H9 (cell line): Measurements from ENCODE around the gene NT5DC2. TPM values are rescaled to one million over a fixed set of nuclear protein-coding genes. Genes with fewer than 3 reads are reported as not detected.

ENCODE experiments used
- DNase-seq: peaks from one replicate; pipeline ENCODE4 v3.0.0-alpha.2; 2017
- H2AFZ ChIP-seq: one replicate; pipeline ENCODE4 v1.6.1; 2013; ENCODE audit warnings: mild to moderate bottlenecking, low read length, control low read depth, moderate library complexity
- H2AK5ac ChIP-seq: 2 replicates; pipeline ENCODE4 v1.6.1; 2013; ENCODE audit warnings: low read length, control low read depth, mixed read lengths; ENCODE audit not compliant: insufficient read length
- H2BK120ac ChIP-seq: one replicate; pipeline ENCODE4 v1.6.1; 2013; ENCODE audit warnings: low read depth, mild to moderate bottlenecking, low read length, control low read depth, inconsistent platforms; ENCODE audit not compliant: poor library complexity, severe bottlenecking
- H2BK12ac ChIP-seq: 2 replicates; pipeline ENCODE4 v1.6.1; 2013; ENCODE audit warnings: low read length, control low read depth, mixed read lengths, low read depth; ENCODE audit not compliant: insufficient read length
- H2BK15ac ChIP-seq: 2 replicates; pipeline ENCODE4 v1.6.1; 2013; ENCODE audit warnings: low read depth, low read length, control low read depth
- H2BK20ac ChIP-seq: one replicate; pipeline ENCODE4 v1.6.1; 2013; ENCODE audit warnings: low read depth, mild to moderate bottlenecking, low read length, control low read depth, inconsistent platforms; ENCODE audit not compliant: poor library complexity, severe bottlenecking
- H2BK5ac ChIP-seq: 2 replicates; pipeline ENCODE4 v1.6.1; 2013; ENCODE audit warnings: low read length, control low read depth, mixed read lengths; ENCODE audit not compliant: insufficient read length
- H3K14ac ChIP-seq: 2 replicates; pipeline ENCODE4 v1.6.1; 2013; ENCODE audit warnings: low read length, control low read depth; ENCODE audit not compliant: insufficient read depth
- H3K18ac ChIP-seq: 2 replicates; pipeline ENCODE4 v1.6.1; 2013; ENCODE audit warnings: low read depth, mild to moderate bottlenecking, mixed read lengths, low read length, control low read depth; ENCODE audit not compliant: insufficient read length
- H3K23ac ChIP-seq: 2 replicates; pipeline ENCODE4 v1.6.1; 2013; ENCODE audit warnings: low read length, control low read depth, mixed read lengths, low read depth; ENCODE audit not compliant: insufficient read length
- H3K23me2 ChIP-seq: 2 replicates; pipeline ENCODE4 v1.6.1; 2013; ENCODE audit warnings: low read depth, mild to moderate bottlenecking, mixed read lengths, low read length, control low read depth; ENCODE audit not compliant: insufficient read length, poor library complexity, severe bottlenecking
- H3K27ac ChIP-seq: 2 replicates; pipeline ENCODE4 v1.5.1; 2013; ENCODE audit warnings: low read length, control low read depth, mixed read lengths, low read depth; ENCODE audit not compliant: insufficient read length
- H3K27me3 ChIP-seq: 2 replicates; pipeline ENCODE4 v1.6.1; 2013; ENCODE audit warnings: low read length, control low read depth, inconsistent platforms; ENCODE audit not compliant: insufficient read depth
- H3K4ac ChIP-seq: 2 replicates; pipeline ENCODE4 v1.6.1; 2013; ENCODE audit warnings: low read depth, mild to moderate bottlenecking, control low read depth, inconsistent platforms, low read length, moderate library complexity
- H3K4me1 ChIP-seq: 2 replicates; pipeline ENCODE4 v1.6.1; 2013; ENCODE audit warnings: low read length, control low read depth, inconsistent platforms; ENCODE audit not compliant: insufficient read depth
- H3K4me2 ChIP-seq: 2 replicates; pipeline ENCODE4 v1.6.1; 2013; ENCODE audit warnings: low read length, control low read depth, mixed read lengths; ENCODE audit not compliant: insufficient read length, insufficient read depth
- H3K56ac ChIP-seq: 2 replicates; pipeline ENCODE4 v1.6.1; 2013; ENCODE audit warnings: low read depth, mild to moderate bottlenecking, mixed read lengths, low read length, control low read depth; ENCODE audit not compliant: insufficient read length
- H3K79me1 ChIP-seq: 2 replicates; pipeline ENCODE4 v1.6.1; 2013; ENCODE audit warnings: low read depth, mild to moderate bottlenecking, moderate library complexity, low read length, control low read depth, inconsistent platforms; ENCODE audit not compliant: insufficient read depth, poor library complexity, severe bottlenecking
- H3K79me2 ChIP-seq: 2 replicates; pipeline ENCODE4 v1.6.1; 2013; ENCODE audit warnings: low read length, control low read depth, inconsistent platforms; ENCODE audit not compliant: insufficient read depth
- H3K9ac ChIP-seq: 2 replicates; pipeline ENCODE4 v1.6.1; 2013; ENCODE audit warnings: low read length, control low read depth, mixed read lengths; ENCODE audit not compliant: insufficient read length; ENCODE audit errors: extremely low read depth
- H3K9me3 ChIP-seq: one replicate; pipeline ENCODE4 v1.6.1; 2013; ENCODE audit warnings: low read depth, low read length, inconsistent platforms; ENCODE audit not compliant: control insufficient read depth
- H3T11ph ChIP-seq: one replicate; pipeline ENCODE4 v1.6.1; 2013; ENCODE audit warnings: mild to moderate bottlenecking, low read length, control low read depth, inconsistent platforms
- H4K20me1 ChIP-seq: one replicate; pipeline ENCODE4 v1.6.1; 2013; ENCODE audit not compliant: control insufficient read depth, insufficient read length, insufficient read depth
- H4K5ac ChIP-seq: 2 replicates; pipeline ENCODE4 v1.6.1; 2013; ENCODE audit warnings: low read depth, mild to moderate bottlenecking, mixed read lengths, low read length, control low read depth; ENCODE audit not compliant: insufficient read length
- H4K8ac ChIP-seq: replicated peaks from 2 replicates; pipeline ENCODE4 v1.6.1; 2013; ENCODE audit warnings: low read length, control low read depth, mixed read lengths, low read depth; ENCODE audit not compliant: insufficient read length
- H4K91ac ChIP-seq: 2 replicates; pipeline ENCODE4 v1.6.1; 2013; ENCODE audit warnings: low read depth, mild to moderate bottlenecking, moderate library complexity, mixed read lengths, low read length, control low read depth; ENCODE audit not compliant: insufficient read length
- H3K27ac Mint-ChIP-seq, 3 experiments: 2 replicates in 2 of 3; 3 replicates in 1 of 3; pipeline ENCODE4 v1.8.0; 2020 to 2021; ENCODE audit warnings: mixed read lengths in 3 of 3, mild to moderate bottlenecking in 1 of 3, moderate library complexity in 1 of 3
- H3K27me3 Mint-ChIP-seq: 2 replicates; pipeline ENCODE4 v1.8.0; 2021; ENCODE audit warnings: low read depth, mild to moderate bottlenecking, moderate library complexity, mixed read lengths
- H3K36me3 Mint-ChIP-seq, 3 experiments: 2 replicates in 2 of 3; 3 replicates in 1 of 3; pipeline ENCODE4 v1.8.0; 2020 to 2021; ENCODE audit warnings: low read depth in 3 of 3, mixed read lengths in 3 of 3; ENCODE audit not compliant: insufficient read depth in 1 of 3
- H3K4me1 Mint-ChIP-seq, 2 experiments: 2 replicates each; pipeline ENCODE4 v1.8.0; 2020; ENCODE audit warnings: mixed read lengths in 2 of 2
- H3K4me3 Mint-ChIP-seq, 2 experiments: 2 replicates in 1 of 2; 3 replicates in 1 of 2; pipeline ENCODE4 v1.8.0; 2020 to 2021; ENCODE audit warnings: mild to moderate bottlenecking in 2 of 2, mixed read lengths in 2 of 2, moderate library complexity in 1 of 2
- H3K9me3 Mint-ChIP-seq, 2 experiments: 2 replicates in 1 of 2; 3 replicates in 1 of 2; pipeline ENCODE4 v1.8.0; 2020; ENCODE audit warnings: mild to moderate bottlenecking in 2 of 2, mixed read lengths in 2 of 2, moderate library complexity in 1 of 2
- WGBS: extraction: QIAGEN DNeasy Blood & Tissue Kit; methylation state at CpG from one replicate; pipeline ENCODE4 v1.1.7; 2013; ENCODE audit warnings: missing lambda C conversion rate, low lambda C conversion rate, mixed read lengths; ENCODE audit not compliant: insufficient read length; ENCODE audit errors: extremely low coverage; 5-methylcytosine and 5-hydroxymethylcytosine counted together
- total RNA-seq: library from RNA; stranded (reverse); gene quantifications from 2 replicates; pipeline ENCODE4 v1.2.1, GENCODE V29; 2021
- TF ChIP-seq, protein P1 (sequence below): fragments of 200-600 bp; sonication (generic); conservative IDR thresholded peaks from 3 replicates; pipeline ENCODE4 v1.8.0; 2021; ENCODE audit warnings: antibody characterized with exemption, mild to moderate bottlenecking

The NT5DC2 gene
- total RNA-seq, 1 experiment from 2014 or later: 444 TPM

DNA sequence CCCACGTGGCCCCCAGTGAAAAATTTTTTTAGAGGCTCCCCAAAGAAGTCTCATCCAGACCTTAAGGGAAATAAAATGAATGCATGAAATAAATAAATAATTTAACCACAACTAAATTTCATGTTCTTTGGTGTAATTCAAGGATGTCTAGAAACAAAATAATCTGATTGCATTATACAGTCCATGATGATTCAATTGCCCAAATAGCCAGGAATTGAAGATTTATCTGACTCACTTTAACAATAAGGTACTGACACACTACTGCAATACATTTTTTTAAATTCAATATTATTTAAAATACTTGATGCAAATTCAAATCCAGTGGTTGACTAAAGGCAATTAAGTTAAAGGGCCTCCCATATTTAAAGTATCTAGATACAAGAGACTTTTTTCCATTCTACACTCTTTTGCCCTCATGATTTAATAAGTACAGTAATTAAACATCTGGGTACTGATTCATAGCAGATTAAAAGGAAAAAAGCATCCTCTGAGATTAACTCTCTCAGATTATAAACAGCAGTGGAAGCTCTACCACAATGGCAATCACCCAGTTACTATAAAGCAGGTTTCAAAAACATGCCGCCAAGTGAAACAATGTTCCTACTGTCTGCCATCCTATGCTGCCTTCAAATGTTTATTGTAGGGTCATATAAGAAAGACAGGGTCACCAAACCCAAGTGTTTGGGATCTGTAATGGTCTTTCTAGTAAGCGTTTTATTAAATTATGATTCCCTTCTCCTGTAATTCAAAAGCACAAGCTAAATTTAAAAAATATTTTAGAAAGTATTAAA is 12.6 kb upstream of the NT5DC2 start:
- Mint-ChIP-seq H3K36me3 (peaks cover 9 to 46% (median 20%) of the 10 kb centered on the region in 3 experiments; a peak in 6 of 7 replicates), H3K4me3 (no peak overlapping the region), H3K27me3 (no peaks in the 10 kb centered on the region), H3K4me1 (peaks cover 0 to under 1% of the 10 kb centered on the region in 2 experiments; a peak in 1 of 4 replicates), H3K9me3 (no peaks in the 10 kb centered on the region), H3K27ac (no peak overlapping the region)
- no peaks in the 10 kb centered on the region for H3K23me2 ChIP-seq
- H4K91ac ChIP-seq: no peak overlapping the region
- no CpG with 5 or more reads among the region's 3 CpGs for WGBS
- H2BK120ac ChIP-seq: no peak overlapping the region
- no peak overlapping the region for H3K4me2 ChIP-seq
- no peak overlapping the region for H2AK5ac ChIP-seq
- no peaks in the 10 kb centered on the region for H3K4me1 ChIP-seq
- no peaks in the 10 kb centered on the region for H4K20me1 ChIP-seq
- no peaks in the 10 kb centered on the region for H3K79me1 ChIP-seq
- no peak overlapping the region for H3K18ac ChIP-seq
- H3K27ac ChIP-seq: no peak overlapping the region
- no peak overlapping the region for H3K14ac ChIP-seq
- H2BK15ac ChIP-seq: no peak overlapping the region
- no peak overlapping the region for H2BK12ac ChIP-seq
- H3K9ac ChIP-seq: no peak overlapping the region
- H3K79me2 ChIP-seq: no peaks in the 10 kb centered on the region
- no peak overlapping the region for H4K5ac ChIP-seq
- H2AFZ ChIP-seq: no peak overlapping the region
- H3K4ac ChIP-seq: no peak overlapping the region
- no peak overlapping the region for H3K23ac ChIP-seq
- TF ChIP-seq, protein P1, sequence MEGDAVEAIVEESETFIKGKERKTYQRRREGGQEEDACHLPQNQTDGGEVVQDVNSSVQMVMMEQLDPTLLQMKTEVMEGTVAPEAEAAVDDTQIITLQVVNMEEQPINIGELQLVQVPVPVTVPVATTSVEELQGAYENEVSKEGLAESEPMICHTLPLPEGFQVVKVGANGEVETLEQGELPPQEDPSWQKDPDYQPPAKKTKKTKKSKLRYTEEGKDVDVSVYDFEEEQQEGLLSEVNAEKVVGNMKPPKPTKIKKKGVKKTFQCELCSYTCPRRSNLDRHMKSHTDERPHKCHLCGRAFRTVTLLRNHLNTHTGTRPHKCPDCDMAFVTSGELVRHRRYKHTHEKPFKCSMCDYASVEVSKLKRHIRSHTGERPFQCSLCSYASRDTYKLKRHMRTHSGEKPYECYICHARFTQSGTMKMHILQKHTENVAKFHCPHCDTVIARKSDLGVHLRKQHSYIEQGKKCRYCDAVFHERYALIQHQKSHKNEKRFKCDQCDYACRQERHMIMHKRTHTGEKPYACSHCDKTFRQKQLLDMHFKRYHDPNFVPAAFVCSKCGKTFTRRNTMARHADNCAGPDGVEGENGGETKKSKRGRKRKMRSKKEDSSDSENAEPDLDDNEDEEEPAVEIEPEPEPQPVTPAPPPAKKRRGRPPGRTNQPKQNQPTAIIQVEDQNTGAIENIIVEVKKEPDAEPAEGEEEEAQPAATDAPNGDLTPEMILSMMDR: no peak
- no peak overlapping the region for H2BK5ac ChIP-seq
- H3K27me3 ChIP-seq: no peaks in the 10 kb centered on the region
- no peak overlapping the region for H4K8ac ChIP-seq
- no peak for DNase-seq
- no peak overlapping the region for H3T11ph ChIP-seq
- no peaks in the 10 kb centered on the region for H3K9me3 ChIP-seq
- no peak overlapping the region for H2BK20ac ChIP-seq
- no peak overlapping the region for H3K56ac ChIP-seq
